GM12865 (cell line): ENCODE measurements around the gene CHCHD6.
A peak's percentile ranks its signal among the peaks of the same experiment; 100 is the strongest.

Source experiments
- DNase-seq: peaks from one replicate; pipeline ENCODE4 v3.0.0; 2010; ENCODE audit warnings: low read depth
- H3K4me3 ChIP-seq: 2 replicates; pipeline ENCODE4 v1.5.1; 2011; ENCODE audit warnings: mild to moderate bottlenecking, low read depth, low read length, control low read depth
- TF ChIP-seq, protein P1 (sequence below): IDR thresholded peaks from 2 replicates; pipeline ENCODE4 v1.5.1; 2011; ENCODE audit warnings: low read length, control low read depth, low read depth, inconsistent platforms; ENCODE audit not compliant: insufficient read depth; ENCODE audit errors: missing control alignments

The CHCHD6 gene

DNA sequence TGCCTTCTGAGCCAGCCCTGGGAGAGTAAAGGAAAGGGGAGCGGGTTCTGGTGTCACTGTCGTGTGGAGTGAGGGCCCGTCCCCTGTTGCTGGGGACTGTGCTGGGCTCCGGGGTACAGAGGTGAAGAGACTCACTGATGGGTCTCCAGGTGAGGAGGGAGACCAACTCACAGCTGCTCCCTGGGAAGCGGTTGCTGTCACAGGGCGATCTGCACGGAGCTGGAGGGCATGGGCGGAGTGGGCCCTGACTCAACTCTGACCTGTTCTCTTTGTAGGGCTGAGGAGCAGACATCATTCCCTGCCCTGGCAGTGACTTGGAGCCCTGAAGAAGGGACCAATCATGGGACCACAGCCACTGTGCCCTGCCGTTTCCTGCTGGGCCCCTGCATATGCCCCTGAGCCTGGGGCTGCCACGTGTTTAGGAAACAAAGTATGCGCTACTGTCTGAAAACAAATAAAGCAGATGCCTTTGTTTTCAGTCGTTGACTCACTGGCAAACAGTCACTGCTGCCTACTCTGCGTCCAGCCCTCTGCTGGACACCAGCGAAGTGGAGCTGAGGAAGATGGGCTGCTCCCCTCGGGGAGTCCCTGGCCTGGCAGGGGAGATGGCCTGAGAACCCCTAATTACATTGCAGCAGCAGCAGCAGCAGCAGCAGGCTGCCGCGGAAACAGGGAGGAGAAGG lies 256.0 kb downstream of the CHCHD6 start:
- TF ChIP-seq, protein P1, sequence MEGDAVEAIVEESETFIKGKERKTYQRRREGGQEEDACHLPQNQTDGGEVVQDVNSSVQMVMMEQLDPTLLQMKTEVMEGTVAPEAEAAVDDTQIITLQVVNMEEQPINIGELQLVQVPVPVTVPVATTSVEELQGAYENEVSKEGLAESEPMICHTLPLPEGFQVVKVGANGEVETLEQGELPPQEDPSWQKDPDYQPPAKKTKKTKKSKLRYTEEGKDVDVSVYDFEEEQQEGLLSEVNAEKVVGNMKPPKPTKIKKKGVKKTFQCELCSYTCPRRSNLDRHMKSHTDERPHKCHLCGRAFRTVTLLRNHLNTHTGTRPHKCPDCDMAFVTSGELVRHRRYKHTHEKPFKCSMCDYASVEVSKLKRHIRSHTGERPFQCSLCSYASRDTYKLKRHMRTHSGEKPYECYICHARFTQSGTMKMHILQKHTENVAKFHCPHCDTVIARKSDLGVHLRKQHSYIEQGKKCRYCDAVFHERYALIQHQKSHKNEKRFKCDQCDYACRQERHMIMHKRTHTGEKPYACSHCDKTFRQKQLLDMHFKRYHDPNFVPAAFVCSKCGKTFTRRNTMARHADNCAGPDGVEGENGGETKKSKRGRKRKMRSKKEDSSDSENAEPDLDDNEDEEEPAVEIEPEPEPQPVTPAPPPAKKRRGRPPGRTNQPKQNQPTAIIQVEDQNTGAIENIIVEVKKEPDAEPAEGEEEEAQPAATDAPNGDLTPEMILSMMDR = no peak
- DNase-seq = no peak
- H3K4me3 ChIP-seq = no peak overlapping the region

DNA sequence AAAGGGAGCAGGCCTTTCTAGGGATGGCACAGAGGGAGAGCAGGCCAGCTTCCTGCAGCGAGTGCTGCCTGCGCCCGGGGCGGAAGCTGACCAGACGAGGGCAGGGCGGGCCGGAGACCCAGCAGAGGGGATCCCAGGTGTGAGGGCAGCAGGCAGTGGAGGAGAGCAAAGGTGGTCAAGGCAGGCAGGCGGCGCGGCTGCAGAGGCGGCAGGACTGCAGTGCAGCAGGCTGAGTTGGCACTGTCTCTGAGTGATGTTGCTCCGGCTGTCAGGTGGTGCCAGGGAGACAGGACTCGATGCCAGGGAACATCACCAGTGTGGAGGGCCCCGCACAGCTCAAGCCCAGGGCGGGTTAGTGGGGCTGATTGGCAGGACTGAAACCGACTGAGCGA lies 256.6 kb downstream of the CHCHD6 start:
- DNase-seq = no peak
- H3K4me3 ChIP-seq = no peak overlapping the region
- TF ChIP-seq, protein P1 = no peak

DNA sequence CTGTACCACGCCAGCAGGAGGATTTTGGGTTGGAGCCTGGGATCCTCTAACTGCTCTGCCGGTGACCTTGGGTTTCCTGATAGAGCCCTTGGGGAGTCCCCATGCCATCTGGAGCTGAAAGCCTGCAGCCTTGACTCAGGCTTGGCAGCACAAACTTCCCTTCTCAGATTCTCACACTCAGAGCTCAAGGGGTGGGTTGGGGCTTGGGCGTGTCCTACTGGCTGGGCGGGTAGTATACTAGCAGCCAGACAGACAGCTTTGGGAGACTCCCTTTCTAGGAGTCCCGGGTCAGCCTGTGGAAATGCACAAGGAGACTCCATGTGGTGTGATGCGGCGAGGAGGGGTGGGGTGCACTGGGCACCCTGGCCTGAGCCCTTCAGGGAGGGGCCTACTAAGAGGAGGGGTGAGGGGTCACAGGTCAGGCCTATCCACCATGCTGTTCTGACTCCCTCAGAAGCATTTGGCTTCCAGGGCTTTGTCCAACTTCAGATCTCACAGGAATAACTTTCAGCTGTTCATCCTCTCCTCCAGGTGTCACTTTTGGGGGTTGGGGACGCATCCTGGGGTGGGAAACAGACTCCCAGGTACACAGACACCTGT lies 257.3 kb downstream of the CHCHD6 start:
- no peak overlapping the region for H3K4me3 ChIP-seq
- peak; percentile 60 for DNase-seq
- TF ChIP-seq, protein P1 = no peak

DNA sequence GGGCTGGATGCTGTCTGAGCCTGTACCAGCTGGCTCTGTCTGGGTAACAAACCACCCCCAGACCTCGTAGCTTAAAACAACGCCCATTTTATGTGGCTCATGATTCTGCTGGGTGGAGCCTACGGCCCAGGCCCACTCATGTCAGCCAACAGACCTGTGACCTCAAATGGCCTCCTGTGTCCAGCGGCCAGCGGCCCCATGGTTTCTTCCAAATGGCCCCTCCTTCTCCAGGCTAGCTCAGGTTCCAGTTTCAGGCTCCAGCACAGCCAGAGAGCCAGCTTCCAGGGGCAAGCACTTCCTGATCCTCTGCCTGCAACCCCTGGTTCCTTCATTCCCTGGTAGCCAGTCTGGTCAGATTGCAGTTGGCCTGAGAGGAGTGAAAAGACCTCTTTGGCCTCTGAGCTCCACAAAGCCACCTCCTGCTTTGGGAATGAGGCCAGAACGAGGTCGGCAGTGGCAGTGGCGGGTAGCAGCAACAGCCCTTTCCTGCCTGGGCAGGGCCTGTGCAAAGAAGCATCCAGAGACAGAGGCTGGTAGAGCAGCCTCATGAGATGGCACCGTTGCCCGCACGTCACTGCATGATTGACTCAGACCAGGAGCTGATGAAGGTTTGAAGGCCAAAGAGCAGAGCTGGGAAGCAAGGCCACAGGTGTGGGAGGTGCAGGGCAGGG lies 257.9 kb downstream of the CHCHD6 start:
- DNase-seq = no peak
- H3K4me3 ChIP-seq = no peak overlapping the region
- TF ChIP-seq, protein P1 = no peak

DNA sequence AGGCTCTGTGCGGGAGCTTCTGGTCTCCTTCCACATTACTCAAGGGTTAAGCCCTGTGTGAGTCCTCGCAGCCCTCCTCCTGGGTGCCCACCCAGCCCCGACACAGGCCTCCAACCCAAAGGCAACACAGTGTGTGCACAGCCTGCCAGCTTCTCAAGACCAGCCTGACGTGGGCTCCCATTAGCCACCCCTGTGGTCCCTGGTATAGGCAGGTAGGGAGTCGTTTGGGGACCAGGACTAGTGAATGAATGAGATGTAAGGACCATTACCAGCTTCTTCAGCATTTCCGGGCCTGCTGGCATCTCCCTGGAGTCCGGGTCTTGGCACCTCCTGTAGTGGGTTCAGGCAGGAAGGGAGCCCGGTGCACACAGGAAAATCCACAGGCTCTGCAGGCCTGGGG lies 258.7 kb downstream of the CHCHD6 start:
- TF ChIP-seq, protein P1 = no peak

DNA sequence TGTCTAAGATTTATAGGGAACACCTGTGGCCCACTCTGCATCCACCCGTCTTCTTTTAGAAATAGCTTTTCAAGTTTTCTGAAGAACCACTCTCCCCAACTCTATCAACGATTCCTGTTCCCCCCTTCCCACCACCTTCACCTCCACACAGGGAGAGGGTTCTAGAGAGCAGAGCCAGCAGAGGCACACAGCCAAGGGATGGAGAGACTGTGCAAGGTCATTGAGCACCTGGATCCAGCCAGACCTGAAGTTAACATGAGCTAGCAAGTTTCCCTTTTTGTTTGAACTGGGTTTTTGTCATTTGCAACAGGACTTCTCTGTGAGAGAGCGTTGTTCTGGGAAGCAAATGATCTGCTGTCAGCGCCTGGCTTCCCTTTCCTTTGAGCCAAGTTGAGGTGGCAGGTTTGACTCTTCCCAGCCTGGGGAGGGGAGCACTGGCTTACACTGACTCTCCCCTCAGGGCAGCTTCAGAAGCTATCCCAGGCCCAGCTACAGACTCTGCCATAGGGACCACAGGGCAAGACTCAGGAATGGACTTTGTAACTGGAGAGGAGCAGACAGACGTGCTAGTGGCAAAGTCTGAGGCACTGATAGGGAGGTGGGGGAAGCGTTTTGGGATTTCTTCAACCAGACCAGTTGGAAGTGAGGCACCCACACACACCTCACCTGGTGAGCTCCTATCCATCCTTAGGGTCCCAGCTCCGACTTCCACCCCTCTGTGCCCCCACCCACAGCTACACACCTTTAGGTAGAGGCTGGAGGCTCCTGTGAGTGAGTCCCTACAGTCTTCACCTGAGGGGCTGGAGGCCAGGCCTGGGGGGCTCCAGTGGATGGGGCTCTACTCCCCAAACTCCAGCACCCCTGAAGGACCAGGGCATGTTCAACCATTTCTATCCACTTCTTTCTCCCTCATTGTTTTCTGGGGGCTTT lies 259.5 kb downstream of the CHCHD6 start:
- H3K4me3 ChIP-seq = no peak overlapping the region
- TF ChIP-seq, protein P1 = no peak
- no peak for DNase-seq

More for the DNA sequence above, 258.7 kb downstream of the CHCHD6 start:
- no peak for DNase-seq
- no peak overlapping the region for H3K4me3 ChIP-seq
